ENCODE results near the gene VCP. TPM values are rescaled to one million over a fixed set of nuclear protein-coding genes. Genes with fewer than 3 reads are reported as not detected.

Gene VCP
- total and polyA plus RNA-seq, 2 experiments from 2014 or later = 130 to 408 TPM

- H3K4me1 ChIP-seq (ENCODE audit: insufficient read depth) = peaks cover 11% of the 10 kb centered on the region
- H3K4me1 Mint-ChIP-seq = peaks cover 21% of the 10 kb centered on the region
- no peaks in the 10 kb centered on the region; the same call in 1 of the 2 replicates for H3K36me3 ChIP-seq (ENCODE audit: insufficient read depth)
- H3K79me2 ChIP-seq (replicated peaks; ENCODE audit: insufficient read depth) = peaks cover 24% of the 10 kb centered on the region
- no peaks in the 10 kb centered on the region for H4K20me1 ChIP-seq (replicated peaks; ENCODE audit: insufficient read depth)
- no peak overlapping the region for H3K27ac ChIP-seq (ENCODE audit: low read depth)
- H3K4me3 ChIP-seq = no peak overlapping the region
- H3K4me3 Mint-ChIP-seq = no peak overlapping the region; the same call in 2 of the 3 replicates
- no peak overlapping the region for H3K27ac Mint-ChIP-seq
- H2AFZ ChIP-seq = no peak overlapping the region
- H3F3A ChIP-seq (replicated peaks; ENCODE audit: low read depth) = peaks cover 8% of the 10 kb centered on the region
- no peaks in the 10 kb centered on the region for H3K9me3 Mint-ChIP-seq
- no peak overlapping the region for H3K4me2 ChIP-seq
- H3K9me2 ChIP-seq (ENCODE audit: insufficient read depth) = no peaks in the 10 kb centered on the region
- peaks cover 28% of the 10 kb centered on the region for H3K36me3 Mint-ChIP-seq (ENCODE audit: low read depth)
- DNase-seq (ENCODE audit: low spot score) (no peak), ATAC-seq (no peak)
- TF ChIP-seq ZNF462 (CRISPR knock-in tag; IDR thresholded peaks at IDR 0.05) (no peak), STAT1 (IDR thresholded peaks at IDR 0.05; ENCODE audit: unreplicated experiment) (no peak), CTCF (conservative IDR thresholded peaks at IDR 0.05; ENCODE audit: low read depth in 2 of 2) (no peak), NANOG (IDR thresholded peaks at IDR 0.05; ENCODE audit: borderline replicate concordance) (no peak), POLR2AphosphoS5 (IDR thresholded peaks at IDR 0.05; ENCODE audit: low read depth) (no peak), JUNB (IDR thresholded peaks at IDR 0.05; ENCODE audit: unreplicated experiment) (no peak), EZH2 (IDR thresholded peaks at IDR 0.05; ENCODE audit: low read depth, unreplicated experiment) (no peak), EZH2phosphoT487 (IDR thresholded peaks at IDR 0.05; ENCODE audit: unreplicated experiment) (no peak), REST (IDR thresholded peaks at IDR 0.05; ENCODE audit: unreplicated experiment) (no peak), ZNF114 (CRISPR knock-in tag; IDR thresholded peaks at IDR 0.05) (no peak), ETS1 (IDR thresholded peaks at IDR 0.05) (no peak), CREB1 (CRISPR knock-in tag; IDR thresholded peaks at IDR 0.05; ENCODE audit: low read depth) (no peak), ZNF331 (CRISPR knock-in tag; IDR thresholded peaks at IDR 0.05; ENCODE audit: low read depth) (no peak)
- no peaks in the 10 kb centered on the region for H3K27me3 ChIP-seq (ENCODE audit: insufficient read depth)
- peaks cover 19% of the 10 kb centered on the region for H3K27me3 Mint-ChIP-seq (ENCODE audit: insufficient read depth, low read depth, poor library complexity)
Measured at GRCh38 chr9:35105571-35106342, 33.3 kb upstream of the VCP start.
